ENCODE measurements around the gene TMEM151A.
"Not testable (repeated sequence)": the region's sequence is repeated elsewhere in the genome, so short reads cannot be mapped to it uniquely, and the experiment has no call there.

Gene TMEM151A

DNA sequence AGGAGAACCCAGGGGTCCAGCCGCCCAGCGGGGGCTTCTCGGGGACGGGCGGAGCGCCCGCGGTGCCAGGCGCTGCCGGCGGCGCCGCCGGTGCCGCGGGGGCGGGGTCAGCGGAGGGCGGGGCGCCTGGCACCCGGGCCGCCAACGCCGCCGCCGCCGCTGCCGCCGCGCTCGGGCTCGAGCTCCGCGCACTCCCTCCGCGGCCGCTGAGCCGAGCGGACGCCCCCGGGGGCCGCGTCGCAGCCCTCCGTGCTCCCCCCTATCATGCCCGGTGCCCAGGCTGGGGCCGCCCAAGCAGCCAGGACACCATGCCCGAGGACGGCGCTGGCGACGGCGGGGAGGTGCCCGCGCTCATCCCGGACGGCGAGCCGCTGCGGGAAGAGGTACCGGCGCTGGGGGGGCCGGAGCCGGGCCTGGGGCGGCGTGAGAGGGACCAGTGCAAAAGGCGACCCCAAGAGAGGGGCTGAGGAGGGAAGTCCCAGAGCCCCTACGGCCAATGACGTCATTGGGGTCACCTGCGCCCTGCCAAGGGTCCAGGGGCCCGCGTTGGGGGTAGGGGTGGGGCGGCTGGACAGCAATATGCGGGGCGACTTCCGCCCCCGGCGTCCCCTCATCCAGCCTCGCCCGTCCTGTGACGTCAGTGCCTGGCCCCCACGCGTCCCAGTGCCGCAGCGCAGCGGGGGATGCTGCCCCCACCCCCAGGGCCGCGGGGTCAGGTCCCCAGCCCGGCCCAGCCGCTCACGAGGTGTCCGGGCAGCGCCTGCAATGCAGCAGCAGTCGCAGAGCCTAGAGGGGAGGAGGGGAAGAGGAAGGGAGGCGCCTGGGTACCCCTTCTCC, at the start of gene TMEM151A:
Gene TMEM151A (plus strand): TSS at position 189 of the 837 bp plus-strand sequence. CDS start 120 bp downstream, at position 309.
- DNase-seq (ENCODE audit: low spot score): no peak

DNA sequence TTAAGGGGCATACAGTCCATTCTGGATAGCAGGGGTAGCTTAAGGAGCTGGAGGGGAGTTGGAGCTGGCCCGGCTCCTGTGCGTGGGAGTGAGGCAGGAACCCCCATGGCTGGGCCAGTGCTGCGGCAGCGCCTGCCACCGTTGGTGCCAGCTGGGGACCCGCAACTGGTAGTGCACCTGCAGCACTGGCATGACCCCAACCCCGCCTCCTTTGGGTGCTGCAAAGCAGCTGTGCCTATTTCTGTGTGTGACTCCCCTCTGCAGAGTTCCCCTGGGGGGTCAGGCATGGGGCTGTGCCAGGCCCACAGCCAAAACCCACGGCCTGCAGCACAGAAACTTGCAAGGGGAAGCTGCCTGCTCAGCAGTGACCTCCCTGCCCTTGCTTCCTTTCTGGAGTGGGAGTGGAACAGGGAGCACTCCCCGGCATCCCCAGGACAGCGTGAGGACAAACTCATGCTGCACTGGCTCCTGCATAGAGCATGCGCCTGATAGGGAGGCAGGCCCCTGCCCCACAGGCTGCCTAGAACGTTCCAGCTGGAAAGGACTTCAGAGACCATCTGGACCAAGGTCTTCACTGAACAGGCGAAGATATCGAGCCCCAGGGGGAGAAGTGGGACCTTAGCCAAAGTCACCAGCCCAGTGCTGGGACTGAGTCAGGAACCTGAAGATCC, 49.5 kb upstream of the TMEM151A start:
- DNase-seq (ENCODE audit: low spot score): no peak

DNA sequence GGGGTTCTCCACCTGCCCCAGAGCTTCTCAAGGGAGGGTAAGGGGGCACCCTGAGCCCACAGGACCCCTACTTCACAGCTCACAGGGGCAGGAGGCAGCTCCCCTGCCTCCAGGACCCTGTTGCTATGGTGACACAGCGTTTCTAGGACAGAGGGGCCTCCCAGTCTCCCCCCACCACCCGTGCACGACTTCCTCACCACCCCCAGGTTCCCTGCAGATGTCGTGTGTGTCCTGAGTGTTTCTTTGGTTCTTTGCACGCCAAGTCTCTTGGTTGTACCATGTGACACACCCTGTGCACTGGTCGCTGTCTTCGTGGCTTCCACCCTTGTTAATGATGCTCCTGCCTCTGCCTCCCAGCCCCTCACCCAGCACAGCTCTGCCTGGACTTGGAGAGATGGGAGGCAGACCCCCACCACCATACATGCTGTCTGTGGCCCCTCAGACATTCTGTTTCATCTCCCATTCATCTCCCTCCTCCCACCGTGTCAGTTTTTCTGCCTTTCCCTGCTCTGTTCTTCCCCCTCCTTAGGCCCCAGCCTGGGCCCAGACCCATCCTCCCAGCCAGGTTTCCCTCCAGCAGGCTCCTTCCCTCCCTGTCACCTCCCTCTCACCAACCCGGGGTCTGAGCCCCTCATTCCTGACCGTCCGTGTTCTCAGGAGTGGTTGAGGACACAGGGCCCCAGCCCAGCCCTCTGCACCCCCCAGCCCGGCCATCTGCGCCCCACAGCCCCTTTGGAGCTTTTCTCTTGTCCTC, 47.7 kb upstream of the TMEM151A start:
- no peak for DNase-seq (ENCODE audit: low spot score)

DNA sequence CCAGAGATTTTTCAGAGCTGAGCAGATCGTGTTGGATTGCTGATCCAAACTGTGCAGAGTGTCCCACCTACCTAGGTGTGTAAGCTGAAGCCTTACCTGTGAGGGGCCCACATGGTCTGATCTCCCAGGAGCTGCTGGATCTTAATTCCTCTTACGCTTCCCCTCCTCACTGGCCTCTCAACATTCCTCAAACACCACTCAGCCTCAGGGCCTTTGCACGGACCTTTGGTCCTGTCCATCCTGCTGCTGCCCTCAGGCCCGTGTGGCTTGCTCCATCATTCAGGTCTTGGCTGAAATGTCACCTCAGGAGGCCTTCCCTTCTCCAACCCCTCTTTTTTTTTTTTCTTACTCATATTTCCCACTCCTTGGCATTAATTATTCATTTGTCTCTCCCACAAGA, 44.4 kb upstream of the TMEM151A start:
- no peak for DNase-seq (ENCODE audit: low spot score)

DNA sequence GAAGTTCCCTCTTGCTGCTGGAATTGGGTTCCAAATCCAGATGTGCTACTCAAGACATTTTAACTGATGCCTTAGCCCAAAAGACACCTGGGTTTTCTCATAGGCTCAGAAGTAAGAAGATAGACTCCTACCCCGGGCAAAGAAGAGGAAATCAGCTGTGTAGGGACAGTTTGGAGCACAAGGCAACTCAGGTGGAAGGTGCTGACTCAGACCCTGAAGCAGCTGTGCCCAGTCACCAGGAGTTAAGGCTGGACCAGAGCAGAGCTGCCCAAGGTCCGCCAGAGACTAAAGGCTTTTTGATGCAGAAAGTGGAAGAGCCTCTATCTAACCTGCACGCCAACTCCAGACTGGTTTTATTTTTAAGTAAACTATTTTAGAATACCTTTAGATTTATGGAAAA, 43.9 kb upstream of the TMEM151A start:
- no peak for DNase-seq (ENCODE audit: low spot score)

DNA sequence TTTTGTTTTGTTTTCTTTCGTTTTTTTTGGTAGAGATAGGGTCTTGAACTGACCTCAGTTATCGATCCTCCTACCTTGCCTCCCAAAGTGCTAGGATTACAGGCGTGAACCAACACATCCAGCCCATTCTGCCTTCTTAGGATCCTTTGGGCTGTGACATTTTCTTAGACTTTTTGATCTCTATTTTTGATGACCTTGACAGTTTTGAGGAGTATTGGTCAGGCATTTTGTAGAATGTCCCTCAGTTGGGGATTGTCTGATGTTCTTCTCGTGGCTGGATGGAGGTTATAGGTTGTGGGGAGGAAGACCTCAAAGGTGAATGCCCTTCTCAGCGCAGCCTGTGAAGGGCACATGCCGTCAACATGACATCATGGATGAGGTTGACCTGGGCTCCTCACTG, 42.8 kb upstream of the TMEM151A start:
- DNase-seq (ENCODE audit: low spot score): no peak

DNA sequence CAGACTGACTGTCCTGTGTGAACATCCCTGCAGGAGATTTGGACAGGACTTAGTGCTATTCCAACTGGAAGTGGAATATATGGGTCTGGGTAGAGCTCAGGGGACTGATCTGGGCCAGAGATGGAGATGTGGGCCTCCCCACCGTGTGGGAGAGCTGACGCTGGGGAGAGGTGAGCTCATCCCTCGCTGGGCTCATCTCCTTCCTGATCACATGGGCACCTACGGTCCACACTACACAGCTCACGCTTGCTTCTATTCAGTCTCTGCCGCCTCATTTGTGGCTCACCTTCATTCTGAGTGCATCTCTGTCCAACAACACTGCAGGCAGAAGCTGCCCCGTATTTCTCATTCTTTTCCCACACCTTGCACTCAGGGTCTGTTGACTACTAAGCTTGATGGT, 39.9 kb upstream of the TMEM151A start:
- DNase-seq (ENCODE audit: low spot score): no peak

DNA sequence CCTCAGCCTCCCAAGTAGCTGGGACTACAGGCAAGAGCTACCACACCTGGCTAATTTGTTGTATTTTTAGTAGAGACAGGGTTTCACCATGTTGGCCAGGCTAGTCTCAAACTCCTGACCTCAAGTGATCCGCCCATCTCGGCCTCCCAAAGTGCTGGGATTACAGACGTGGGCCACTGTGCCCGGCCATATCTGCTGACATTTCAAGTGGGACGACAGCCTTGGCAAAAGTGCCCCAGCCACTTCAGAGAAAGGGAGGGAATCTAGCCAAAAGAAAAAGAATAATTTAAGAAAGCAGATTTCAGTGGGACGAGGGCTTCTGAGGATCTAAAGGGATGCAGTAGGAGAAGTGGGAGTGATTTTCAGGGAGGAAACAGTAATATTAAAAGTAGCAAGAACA, 38.6 kb upstream of the TMEM151A start:
- not testable (repeated sequence) for DNase-seq (ENCODE audit: low spot score)

DNA sequence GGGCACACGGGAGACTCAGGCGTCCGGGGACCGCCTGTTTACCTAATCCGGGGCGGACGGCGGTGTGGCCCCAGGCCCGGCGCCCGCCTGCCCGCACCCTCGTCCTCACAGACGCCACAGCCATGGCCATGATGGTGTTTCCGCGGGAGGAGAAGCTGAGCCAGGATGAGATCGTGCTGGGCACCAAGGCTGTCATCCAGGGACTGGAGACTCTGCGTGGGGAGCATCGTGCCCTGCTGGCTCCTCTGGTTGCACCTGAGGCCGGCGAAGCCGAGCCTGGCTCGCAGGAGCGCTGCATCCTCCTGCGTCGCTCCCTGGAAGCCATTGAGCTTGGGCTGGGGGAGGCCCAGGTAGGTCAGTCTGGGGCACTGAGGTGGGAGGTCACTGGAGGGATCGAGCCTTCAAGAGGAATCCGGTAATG, 33.2 kb upstream of the TMEM151A start:
- DNase-seq (ENCODE audit: low spot score): no peak

DNA sequence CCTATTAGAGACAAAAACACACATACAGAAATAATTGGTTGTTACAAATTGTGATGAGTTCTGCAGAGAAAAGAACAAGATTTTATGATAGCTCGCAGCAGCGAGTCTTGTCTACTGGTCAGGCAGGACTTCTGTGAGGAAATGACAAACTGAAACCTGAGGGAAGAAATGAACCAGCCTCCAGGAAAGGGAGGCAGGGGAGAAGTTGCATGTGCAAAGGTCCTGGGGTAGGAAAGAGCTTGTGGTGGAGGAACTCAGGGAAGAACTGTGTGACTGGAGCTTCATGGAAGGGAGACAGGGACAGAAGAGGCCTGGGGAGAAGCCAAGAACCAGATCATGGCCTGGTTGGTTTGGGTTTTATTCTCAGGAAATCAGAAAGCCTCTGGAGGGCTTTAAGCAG, 32.5 kb upstream of the TMEM151A start:
- DNase-seq (ENCODE audit: low spot score): no peak

DNA sequence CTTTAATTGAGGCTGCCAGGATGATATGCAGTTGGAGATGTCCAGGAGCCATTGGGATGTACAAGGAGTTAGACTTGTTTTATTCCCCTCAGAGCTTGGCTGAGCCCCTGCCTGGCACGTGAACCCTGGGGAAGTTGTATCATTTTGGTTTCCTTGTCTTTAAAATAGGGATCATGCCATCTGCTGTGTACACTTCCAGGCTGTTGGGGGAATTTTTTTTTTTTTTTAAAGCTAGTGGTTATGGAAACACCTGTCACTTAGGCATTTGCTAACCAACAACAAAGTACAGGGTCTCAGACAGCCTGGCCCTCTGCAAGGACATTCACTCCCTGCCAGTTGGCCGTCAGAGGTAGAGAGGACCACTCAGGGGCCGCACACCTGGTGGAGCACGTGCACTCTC, 31.7 kb upstream of the TMEM151A start:
- DNase-seq (ENCODE audit: low spot score): no peak

DNA sequence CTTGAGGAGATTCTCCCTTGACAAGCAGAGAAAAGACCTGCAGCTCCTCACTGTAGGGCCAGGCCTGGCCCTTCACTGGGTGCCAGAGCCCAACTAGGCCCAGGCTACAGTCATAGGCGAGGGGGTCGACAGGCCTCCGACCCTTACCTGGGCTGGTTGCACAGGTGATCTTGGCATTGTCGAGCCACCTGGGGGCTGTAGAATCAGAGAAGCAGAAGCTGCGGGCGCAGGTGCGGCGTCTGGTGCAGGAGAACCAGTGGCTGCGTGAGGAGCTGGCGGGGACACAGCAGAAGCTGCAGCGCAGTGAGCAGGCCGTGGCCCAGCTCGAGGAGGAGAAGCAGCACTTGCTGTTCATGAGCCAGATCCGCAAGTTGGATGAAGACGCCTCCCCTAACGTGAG, 30.1 kb upstream of the TMEM151A start:
- no peak for DNase-seq (ENCODE audit: low spot score)

DNA sequence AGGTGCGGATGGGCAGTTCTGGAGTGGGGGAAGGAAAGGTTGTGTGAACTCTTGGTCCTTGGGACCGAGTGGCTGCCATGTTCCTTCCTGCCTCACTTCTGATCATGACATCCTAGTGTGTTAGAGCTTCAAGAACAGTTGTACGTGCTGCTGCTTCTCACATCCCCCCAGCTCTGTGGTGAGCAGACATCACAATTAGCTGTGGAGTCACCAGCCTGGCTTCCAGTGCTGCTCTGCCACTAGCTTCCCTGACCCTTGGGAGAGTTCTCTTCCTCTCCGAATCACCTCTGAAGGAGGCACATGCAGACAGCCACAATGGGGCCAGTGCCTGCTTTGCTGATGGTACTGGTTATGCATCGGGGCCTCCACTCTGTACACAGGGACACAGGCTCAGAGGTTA, 29.5 kb upstream of the TMEM151A start:
- DNase-seq (ENCODE audit: low spot score): no peak

DNA sequence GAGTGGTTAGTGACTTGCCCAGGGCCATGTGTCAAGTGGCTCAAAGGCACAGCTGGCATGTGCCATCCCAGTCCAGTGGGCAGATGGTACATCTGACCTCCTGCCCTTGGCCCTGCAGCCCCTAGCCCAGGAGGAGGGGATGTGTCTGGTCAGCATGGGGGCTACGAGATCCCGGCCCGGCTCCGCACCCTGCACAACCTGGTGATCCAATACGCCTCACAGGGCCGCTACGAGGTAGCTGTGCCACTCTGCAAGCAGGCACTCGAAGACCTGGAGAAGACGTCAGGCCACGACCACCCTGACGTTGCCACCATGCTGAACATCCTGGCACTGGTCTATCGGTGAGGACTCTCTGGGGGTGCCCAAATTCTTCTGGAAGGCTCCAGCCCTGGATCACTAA, 29.0 kb upstream of the TMEM151A start:
- no peak for DNase-seq (ENCODE audit: low spot score)

DNA sequence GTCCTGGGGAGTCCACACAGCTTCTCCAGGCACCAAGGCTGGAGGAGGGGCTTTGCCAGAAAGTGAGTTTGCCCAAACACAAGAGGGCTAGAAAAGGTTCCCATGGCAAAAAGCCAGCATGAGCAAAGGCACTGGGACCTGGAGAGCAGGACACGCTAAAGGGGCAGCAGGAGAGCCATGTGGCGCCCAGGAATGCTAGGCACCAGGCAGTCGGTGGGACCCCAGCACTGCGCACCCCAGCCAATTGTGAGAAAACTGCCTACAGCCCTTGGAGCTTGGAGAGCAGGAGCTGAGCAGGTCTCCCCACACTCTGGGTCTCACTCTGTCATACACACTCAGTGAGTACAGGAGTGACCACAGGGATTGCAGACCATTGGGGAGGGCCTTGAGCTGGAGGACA, 28.5 kb upstream of the TMEM151A start:
- DNase-seq (ENCODE audit: low spot score): no peak

DNA sequence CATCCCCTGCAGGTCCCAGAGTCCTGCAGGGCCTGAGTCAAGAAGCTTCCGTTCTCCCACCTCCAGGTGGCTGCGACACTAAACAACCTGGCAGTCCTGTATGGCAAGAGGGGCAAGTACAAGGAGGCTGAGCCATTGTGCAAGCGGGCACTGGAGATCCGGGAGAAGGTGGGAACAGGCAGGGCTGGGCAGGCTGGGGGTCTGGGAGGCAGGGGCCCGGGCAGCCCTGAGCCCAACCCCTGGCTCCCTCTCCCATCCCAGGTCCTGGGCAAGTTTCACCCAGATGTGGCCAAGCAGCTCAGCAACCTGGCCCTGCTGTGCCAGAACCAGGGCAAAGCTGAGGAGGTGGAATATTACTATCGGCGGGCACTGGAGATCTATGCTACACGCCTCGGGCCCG, 27.9 kb upstream of the TMEM151A start:
- no peak for DNase-seq (ENCODE audit: low spot score)

DNA sequence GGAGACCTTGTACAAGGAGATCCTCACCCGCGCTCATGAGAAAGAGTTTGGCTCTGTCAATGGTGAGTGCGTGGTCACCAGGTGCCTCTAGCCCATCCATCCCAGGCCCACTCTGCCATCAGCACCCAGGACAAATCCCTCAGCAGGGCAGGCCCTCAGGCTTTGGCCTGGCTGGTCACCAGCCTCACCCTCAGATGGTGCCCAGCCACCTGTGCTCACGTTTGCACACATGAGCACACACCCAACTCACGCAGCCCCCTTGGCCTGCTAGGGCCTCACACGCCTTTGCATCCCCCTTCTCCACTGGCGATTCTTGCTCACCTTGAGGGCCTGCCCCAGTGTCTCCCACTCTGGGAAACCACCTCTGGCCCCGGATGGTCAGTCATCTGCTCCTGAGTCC, 27.3 kb upstream of the TMEM151A start:
- DNase-seq (ENCODE audit: low spot score): no peak

DNA sequence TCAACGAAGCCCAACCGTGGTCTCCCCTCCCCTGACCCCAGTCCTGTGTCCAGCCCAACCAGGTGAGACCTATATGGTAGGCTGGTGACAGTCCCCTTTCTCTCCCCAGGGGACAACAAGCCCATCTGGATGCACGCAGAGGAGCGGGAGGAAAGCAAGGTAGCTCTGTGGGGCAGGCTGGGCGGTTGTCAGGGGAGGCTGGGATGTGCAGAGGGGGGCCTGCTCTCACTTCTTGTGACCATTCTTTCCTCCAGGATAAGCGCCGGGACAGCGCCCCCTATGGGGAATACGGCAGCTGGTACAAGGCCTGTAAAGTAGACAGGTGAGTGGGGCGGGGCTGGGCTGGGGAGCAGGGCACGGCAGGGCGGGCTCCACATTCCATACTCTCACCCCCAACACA, 26.8 kb upstream of the TMEM151A start:
- no peak for DNase-seq (ENCODE audit: low spot score)

DNA sequence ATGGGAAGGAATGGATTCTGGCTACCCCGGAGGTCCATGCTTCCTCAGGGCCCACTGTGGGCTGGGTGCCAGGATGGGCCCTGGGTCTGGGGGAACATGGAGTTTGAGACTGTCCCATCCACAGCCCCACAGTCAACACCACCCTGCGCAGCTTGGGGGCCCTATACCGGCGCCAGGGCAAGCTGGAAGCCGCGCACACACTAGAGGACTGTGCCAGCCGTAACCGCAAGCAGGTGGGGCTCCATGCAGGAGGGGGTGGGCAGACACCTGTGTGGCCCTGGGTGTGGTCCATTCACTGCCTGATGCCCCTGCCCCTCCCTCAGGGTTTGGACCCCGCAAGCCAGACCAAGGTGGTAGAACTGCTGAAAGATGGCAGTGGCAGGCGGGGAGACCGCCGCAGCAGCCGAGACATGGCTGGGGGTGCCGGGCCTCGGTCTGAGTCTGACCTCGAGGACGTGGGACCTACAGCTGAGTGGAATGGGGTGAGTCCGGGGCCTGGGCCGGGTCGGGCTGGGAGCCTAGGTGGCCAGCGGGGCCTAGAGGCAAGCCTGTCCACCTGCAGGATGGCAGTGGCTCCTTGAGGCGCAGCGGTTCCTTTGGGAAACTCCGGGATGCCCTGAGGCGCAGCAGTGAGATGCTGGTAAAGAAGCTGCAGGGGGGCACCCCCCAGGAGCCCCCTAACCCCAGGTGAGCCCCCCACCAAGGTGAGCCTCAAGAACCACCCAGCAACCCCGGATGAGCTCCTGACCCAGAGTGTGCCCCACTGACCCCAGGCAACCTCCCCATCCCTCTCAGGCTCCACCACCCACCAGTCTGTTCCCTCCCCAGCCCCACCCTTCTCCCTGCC, 25.9 kb upstream of the TMEM151A start:
- DNase-seq (ENCODE audit: low spot score): no peak

DNA sequence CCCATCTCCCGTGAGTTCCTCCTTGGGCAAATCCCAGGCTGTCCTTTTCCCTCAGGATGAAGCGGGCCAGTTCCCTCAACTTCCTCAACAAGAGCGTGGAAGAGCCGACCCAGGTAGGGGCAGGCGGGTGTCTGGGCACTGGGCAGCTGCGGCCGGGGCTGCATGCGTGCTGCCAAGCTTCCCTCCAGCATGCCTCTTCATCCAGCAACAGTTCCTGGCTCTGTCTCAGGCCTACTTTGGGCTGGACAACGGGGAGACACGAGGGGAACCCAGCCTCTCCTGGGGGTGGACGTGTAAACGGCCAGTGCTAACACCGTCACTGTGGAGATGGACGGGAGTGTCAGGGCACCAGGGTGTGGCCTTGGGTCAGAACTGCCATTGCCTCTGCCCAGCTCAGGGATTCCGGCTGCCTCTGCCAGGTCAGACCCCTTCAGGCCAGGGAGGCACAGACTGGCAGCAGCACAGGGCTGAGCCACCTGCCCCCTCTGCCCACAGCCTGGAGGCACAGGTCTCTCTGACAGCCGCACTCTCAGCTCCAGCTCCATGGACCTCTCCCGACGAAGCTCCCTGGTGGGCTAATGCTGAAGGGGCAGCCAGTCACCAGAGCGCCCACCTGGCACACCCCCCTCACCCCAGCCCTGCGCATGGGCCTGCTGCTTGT, 25.2 kb upstream of the TMEM151A start:
- no peak for DNase-seq (ENCODE audit: low spot score)

DNA sequence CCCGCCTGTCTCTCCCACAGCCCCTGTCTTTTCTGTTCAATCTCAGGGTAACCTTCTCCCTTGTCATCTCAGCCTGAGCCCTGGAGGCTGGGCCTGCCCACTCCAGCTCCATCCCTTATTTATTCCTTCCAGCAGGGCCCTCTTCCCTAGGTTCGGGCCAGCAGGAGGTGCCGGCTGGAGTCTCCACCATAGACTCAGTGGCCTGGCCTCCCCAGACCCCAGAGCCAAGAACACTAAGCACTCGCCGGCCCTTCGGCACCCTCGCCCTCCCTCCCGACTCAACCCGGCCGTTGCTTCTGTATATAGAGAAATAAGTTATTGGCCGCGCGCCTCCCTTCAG, 24.7 kb upstream of the TMEM151A start:
- no peak for DNase-seq (ENCODE audit: low spot score)
